GM12874 (cell line): ENCODE measurements around the gene WNT5A.

Experiments used
- TF ChIP-seq, protein P1 (sequence below): IDR thresholded peaks from 2 replicates; pipeline ENCODE4 v1.5.1; 2011; ENCODE audit warnings: low read depth, mild to moderate bottlenecking, control low read depth, low read length, moderate library complexity; ENCODE audit not compliant: insufficient read depth

The WNT5A gene

DNA sequence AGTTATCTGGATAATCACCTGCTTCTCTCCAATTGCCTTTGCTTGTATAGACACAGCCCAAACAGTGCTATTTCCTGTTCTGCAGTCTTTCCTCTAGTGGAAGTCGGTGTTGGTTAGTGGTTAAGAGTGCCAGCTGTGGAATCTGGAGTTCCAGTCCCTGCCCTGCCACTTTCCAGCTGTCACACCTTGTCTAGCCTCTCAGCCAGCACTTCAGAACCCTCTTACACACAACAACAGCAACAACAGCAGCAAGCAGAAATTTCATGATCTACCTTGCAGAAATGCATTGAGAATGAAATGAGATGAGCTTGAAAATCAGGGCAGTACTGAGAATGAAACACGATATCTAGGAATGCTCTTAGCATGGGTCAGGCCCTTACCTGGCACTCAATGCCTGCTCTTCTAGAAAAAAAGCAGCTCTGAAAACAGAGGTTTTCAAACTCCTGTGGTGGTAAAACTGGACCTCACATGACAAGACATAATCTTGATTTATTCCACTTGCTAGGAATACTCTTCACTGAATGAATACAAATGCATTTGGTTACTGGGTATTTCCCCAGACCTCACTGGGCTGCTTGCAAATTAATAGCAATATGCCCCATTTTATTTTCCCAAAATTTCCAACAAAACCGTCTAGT lies 3.3 kb upstream of the WNT5A start:
- TF ChIP-seq, protein P1, sequence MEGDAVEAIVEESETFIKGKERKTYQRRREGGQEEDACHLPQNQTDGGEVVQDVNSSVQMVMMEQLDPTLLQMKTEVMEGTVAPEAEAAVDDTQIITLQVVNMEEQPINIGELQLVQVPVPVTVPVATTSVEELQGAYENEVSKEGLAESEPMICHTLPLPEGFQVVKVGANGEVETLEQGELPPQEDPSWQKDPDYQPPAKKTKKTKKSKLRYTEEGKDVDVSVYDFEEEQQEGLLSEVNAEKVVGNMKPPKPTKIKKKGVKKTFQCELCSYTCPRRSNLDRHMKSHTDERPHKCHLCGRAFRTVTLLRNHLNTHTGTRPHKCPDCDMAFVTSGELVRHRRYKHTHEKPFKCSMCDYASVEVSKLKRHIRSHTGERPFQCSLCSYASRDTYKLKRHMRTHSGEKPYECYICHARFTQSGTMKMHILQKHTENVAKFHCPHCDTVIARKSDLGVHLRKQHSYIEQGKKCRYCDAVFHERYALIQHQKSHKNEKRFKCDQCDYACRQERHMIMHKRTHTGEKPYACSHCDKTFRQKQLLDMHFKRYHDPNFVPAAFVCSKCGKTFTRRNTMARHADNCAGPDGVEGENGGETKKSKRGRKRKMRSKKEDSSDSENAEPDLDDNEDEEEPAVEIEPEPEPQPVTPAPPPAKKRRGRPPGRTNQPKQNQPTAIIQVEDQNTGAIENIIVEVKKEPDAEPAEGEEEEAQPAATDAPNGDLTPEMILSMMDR, result no peak

GRCh38 chr3:55489798-55490132 lies 2.7 kb upstream of the WNT5A start:
- TF ChIP-seq, protein P1, result no peak

DNA sequence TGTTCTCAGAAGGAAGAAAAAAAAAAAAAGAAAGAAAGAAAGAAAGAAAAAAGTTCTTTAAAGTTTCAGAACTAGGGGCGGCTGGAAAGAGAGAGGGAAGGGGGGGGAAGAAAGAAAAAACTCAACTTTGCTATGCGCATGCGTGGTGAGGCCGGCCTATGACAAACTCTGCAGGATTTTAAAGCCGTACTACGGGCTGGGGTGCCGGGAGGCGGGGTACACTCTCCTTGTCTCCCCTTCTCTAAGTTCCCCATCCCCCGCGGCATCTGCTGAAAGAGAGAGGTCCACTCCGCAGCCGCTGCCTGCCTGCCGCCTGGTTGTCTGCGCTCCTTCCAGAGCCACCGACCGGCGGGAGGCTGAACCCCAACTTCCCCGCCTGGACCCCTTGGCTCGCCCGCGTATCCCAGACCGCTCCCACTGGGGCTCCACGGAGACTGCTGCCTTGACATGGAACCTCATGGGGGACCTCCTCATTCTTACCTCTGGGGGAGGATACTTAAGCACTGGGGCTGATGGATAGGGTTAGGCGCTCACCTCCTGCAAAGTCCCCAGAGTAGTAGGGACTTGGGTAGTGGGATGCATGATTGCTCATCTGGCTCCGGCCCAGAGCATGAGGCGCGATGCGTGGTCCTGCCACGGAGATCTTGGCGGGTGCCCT lies 1.4 kb upstream of the WNT5A start:
- TF ChIP-seq, protein P1, result no peak

- TF ChIP-seq, protein P1, result no peak
These were observed 505 bp upstream of the WNT5A start for GRCh38 chr3:55487381-55488241.

- TF ChIP-seq, protein P1, result no peak
These were observed 827 bp downstream of the WNT5A start for GRCh38 chr3:55486101-55486856.

DNA sequence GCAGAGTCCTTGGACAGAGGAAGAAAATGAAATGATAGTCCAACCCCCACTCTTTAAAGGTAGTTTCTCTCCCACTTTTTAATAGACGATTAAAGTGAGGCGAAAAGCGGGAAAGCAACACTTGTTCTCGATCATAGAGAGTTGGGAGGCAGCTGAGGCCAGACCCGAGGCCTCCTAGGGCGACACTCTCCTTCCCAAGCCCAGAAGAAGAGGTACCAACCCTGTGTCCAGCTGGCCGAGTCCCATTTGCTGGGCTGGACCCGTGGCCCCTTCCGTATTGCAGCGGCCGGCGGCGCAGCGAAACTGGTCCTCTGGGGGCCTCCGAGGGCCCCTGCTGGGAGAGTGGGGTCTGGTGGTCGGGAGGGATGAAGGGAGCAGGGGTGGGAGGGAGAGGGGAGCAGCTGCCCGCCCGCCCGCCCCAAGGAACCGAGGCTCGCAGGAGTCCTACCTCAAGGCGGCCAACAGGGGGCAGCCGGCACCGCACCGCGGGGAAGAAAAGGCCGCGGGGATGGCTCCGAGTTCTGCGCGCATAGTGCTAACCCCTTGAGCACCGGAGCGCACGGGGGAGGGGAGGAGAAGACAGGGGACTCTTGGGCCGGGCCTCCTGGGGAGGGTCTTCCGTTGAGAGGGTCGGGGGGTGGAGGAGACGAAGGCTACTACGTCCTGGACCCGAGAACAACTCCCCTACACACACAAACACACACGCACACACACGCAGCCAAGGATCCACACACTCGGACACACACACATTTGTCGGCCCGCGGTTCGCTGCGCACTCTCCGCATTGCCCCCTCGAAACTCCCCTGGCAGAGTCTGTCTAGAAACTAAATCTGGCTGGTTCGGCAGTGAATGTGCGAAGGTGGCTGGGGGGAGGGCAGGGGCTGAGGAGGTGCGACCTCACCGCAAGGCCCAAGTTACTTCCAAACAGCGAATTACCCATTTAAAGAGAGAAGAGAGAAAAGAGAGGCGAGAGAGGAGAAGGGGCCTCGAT lies 2.0 kb downstream of the WNT5A start:
- TF ChIP-seq, protein P1, result peak; percentile 74
